Omental fat pad (tissue), 4 donors: Measurements from ENCODE around the gene ANKH. TPM values are rescaled to one million over a fixed set of nuclear protein-coding genes. Genes with fewer than 3 reads are reported as not detected.
"Not testable (repeated sequence)": the region's sequence is repeated elsewhere in the genome, so short reads cannot be mapped to it uniquely, and the experiment has no call there.

Experiments used
- ATAC-seq: fragments of 150-250 bp; one replicate; pipeline ENCODE4 v1.9.1; 2016; ENCODE audit warnings: mild to moderate bottlenecking, moderate library complexity; ENCODE audit not compliant: low FRiP score
- DNase-seq: peaks from one replicate; pipeline ENCODE4 v3.0.0-alpha.2; 2019; ENCODE audit warnings: low spot score
- total RNA-seq, 4 donors: library from RNA; depleted of rRNA; stranded (reverse); fragments of >200 nt; gene quantifications; one replicate each; pipeline ENCODE4 v1.1.0, GENCODE V29; 2016
- TF ChIP-seq, protein P1 (sequence below), 3 donors: fragments of 450-650 bp; IDR thresholded peaks; one replicate each; pipeline ENCODE4 v1.5.1; 2016 to 2017; ENCODE audit warnings: antibody characterized with exemption in 3 of 3, mild to moderate bottlenecking in 3 of 3, moderate library complexity in 2 of 3

Gene ANKH
- 10 to 100 TPM; 37.4 to 74.3 (median 39.2) TPM for total RNA-seq

DNA sequence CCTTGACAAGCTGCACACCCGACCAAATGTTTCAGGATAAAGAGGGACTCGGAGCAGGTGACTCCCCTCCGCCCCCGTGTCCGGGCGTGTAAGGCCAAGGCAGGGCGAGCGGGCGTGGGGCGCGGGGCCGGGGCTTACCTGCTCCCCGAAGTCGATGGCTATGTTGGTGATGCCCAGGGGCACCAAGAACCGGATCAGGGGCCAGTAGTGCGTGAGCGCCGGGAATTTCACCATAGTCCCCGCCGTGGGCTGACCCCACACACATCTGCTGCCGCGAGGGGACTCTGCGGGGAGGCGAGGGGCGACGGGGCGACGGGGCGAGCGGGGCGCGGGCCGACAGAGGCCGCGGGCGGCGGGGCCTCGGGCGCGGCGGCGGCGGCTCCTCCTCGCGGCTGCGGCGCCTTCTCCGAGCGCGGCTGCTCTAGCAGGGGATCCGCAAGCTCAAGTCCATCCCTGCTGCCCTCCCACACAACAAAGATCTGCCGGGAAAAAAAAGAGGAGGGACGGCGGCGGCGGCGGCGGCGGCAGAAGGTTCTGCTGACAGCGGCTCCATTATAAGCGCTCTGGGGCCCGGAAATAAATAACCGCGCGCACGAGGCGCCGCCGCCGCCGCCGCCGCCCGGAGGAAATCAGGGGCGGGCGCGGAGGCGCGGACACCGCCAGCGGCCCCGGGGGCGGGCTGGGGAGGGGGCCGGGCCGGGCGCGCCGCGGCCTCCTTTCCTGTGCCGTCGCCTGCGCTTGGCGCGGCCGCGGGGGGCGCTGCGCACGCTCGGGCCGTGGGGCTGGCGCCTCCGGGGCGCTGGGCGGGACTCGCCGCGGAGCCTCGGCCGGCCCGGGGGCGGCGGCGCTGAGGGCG, at the start of gene ANKH:
ANKH (minus strand) TSS at position 565 of the 856 bp plus-strand sequence; CDS start at position 234, 331 bp downstream.
- no peak for DNase-seq
- TF ChIP-seq, protein P1, sequence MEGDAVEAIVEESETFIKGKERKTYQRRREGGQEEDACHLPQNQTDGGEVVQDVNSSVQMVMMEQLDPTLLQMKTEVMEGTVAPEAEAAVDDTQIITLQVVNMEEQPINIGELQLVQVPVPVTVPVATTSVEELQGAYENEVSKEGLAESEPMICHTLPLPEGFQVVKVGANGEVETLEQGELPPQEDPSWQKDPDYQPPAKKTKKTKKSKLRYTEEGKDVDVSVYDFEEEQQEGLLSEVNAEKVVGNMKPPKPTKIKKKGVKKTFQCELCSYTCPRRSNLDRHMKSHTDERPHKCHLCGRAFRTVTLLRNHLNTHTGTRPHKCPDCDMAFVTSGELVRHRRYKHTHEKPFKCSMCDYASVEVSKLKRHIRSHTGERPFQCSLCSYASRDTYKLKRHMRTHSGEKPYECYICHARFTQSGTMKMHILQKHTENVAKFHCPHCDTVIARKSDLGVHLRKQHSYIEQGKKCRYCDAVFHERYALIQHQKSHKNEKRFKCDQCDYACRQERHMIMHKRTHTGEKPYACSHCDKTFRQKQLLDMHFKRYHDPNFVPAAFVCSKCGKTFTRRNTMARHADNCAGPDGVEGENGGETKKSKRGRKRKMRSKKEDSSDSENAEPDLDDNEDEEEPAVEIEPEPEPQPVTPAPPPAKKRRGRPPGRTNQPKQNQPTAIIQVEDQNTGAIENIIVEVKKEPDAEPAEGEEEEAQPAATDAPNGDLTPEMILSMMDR (IDR thresholded peaks at IDR 0.05): no peak
- ATAC-seq: peak; percentile 98

GRCh38 chr5:14920121-14920520, 48.5 kb upstream of the ANKH start:
- DNase-seq: no peak
- no peak for ATAC-seq
- TF ChIP-seq, protein P1 (IDR thresholded peaks at IDR 0.05): no peak

DNA sequence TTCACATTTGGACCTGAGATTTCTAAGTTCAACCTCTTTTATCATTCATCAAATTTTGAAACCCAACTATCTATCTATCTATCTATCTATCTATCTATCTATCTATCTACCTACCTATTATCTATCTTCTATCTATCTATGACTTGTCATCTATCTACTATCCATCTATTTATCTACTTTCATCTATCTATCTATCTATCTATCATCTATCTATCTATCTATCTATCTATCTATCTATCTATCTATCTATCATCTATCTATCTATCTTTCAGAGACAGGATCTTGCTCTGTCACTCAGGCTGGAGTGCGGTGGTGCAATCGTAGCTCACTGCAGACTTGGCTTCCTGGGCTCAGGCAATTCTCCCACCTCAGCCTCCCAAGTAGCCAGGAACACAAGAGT, 47.5 kb upstream of the ANKH start:
- not testable (repeated sequence) for ATAC-seq, DNase-seq

DNA sequence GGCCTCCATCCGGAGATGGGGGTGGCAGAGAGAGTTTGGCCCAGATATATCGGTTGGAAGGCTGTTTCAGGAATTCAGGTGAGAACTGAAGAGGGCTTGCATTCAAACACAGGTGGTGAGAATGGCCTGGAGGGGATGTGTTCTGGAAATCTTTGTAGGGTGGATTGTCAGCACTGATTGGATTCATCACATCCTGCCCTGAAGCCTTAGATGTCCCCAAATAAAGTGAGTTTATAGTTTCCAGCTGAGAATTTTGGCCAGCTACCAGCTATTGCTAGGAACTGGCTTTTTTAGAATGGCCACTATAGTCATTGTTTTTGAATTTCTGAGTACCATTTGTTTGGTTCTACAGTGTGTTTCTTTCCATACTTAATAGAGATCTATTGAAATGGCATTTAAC, 46.1 kb upstream of the ANKH start:
- DNase-seq: no peak
- ATAC-seq: no peak

DNA sequence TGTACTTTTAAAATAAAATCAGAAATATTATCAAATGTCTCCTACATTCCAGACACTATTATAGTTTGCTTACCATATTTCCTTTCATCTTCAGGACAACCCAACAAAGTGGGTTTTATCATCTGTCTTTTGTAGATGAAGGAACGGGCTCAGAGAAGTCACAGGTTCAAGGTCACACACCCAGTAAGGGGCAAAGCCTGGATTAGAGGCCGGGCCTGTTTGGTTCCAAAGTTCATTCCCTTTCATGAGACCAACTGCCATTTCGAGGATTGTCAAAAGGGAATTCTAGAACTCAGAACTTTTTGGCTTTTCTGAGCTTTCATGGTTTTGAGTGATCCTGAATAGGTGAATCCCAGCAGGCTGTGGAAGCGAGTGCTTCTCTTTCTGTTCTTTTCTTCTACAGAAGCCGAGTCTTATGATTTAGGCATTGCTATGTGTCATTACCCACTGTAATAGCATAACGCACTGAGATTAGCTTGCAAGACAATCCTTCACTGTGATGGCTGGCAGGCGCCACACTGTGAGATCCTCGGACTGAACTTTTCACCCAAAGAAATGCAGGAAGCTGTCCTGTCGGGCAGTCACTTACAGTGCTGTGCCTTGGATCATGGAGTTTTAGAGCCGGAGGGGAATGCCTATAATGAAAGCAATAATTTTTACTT, 43.8 kb upstream of the ANKH start:
- DNase-seq: no peak
- no peak for ATAC-seq
- TF ChIP-seq, protein P1 (IDR thresholded peaks at IDR 0.05): no peak

More for the DNA sequence above, 46.1 kb upstream of the ANKH start:
- TF ChIP-seq, protein P1 (IDR thresholded peaks at IDR 0.05): no peak

DNA sequence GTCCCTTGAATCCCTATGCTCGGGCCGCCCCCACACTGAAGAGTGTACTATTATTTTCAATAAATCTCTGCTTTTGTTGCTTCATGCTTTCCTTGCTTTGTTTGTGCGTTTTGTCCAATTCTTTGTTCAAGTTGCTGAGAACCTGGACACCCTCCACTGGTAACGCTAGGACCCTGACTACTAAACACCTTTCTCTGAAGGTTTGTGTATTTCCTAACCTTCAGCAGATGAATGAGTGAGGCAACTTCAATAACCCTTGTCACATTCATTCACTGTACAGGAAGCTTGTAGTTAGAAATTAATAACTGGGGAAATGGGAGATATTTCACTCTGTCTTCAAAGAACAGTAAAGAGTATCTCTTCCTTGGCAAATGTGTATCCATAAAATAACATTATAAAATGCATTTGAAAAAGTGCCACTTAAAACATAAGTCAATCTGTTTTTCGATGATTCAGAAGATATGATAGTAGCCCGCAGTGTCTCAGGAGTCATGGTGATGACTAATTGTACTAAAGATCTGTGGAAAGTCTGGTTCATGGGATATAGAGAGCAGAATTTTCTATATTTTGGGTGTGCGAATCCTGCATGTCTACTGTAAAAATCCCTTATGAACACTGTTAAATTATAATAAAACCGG, 43.2 kb upstream of the ANKH start:
- TF ChIP-seq, protein P1 (IDR thresholded peaks at IDR 0.05): no peak
- no peak for ATAC-seq

GRCh38 chr5:14914193-14914592, 42.6 kb upstream of the ANKH start:
- no peak for ATAC-seq
- DNase-seq: no peak
- TF ChIP-seq, protein P1 (IDR thresholded peaks at IDR 0.05): no peak

More for the DNA sequence above, 43.2 kb upstream of the ANKH start:
- no peak for DNase-seq
